ENCODE data around the gene IPCEF1. TPM values are rescaled to one million over a fixed set of nuclear protein-coding genes. Genes with fewer than 3 reads are reported as not detected.
"Not testable (repeated sequence)": the region's sequence is repeated elsewhere in the genome, so short reads cannot be mapped to it uniquely, and the experiment has no call there.

Gene IPCEF1
- polyA plus RNA-seq, 2 donors = 0.35 to 0.65 TPM

DNA sequence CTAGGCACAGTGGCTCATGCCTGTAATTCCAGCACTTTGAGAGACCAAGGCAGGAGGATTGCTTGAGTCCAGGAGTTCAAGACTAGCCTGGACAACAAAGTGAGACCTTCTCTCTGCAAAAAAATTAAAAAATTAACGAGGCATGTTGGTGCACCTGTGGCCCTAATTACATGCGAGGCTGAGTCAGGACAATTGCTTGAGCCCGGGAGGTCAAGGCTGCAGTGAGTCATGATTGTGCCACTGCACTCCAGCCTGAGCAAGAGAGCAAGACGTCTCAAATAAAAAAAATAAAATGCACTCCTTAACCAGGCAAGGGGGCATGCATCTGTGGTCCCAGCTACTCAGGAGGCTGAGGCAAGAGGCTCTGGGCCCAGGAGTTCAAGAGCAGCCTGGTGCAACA lies 53.0 kb downstream of the IPCEF1 start:
- H3K27me3 ChIP-seq (ENCODE audit: control insufficient read depth in 1 of 2, insufficient read depth in 2 of 2, low read length in 2 of 2); H3K36me3 ChIP-seq (ENCODE audit: control insufficient read depth in 2 of 2, insufficient read depth in 2 of 2, low read length in 1 of 2); H3K4me3 ChIP-seq (ENCODE audit: low read depth in 1 of 2, low read length in 2 of 2); H3K9me3 ChIP-seq (ENCODE audit: control insufficient read depth in 2 of 2, insufficient read depth in 1 of 2, low read depth in 1 of 2, low read length in 1 of 2); H3K27ac ChIP-seq (ENCODE audit: low read depth in 2 of 2, low read length in 1 of 2); H3K4me1 ChIP-seq (ENCODE audit: control insufficient read depth in 2 of 2, insufficient read depth in 2 of 2, low read length in 1 of 2): not testable (repeated sequence)
- 55 to 63% methylated on average over 4 of the region's 4 CpGs for WGBS, 2 donors

DNA sequence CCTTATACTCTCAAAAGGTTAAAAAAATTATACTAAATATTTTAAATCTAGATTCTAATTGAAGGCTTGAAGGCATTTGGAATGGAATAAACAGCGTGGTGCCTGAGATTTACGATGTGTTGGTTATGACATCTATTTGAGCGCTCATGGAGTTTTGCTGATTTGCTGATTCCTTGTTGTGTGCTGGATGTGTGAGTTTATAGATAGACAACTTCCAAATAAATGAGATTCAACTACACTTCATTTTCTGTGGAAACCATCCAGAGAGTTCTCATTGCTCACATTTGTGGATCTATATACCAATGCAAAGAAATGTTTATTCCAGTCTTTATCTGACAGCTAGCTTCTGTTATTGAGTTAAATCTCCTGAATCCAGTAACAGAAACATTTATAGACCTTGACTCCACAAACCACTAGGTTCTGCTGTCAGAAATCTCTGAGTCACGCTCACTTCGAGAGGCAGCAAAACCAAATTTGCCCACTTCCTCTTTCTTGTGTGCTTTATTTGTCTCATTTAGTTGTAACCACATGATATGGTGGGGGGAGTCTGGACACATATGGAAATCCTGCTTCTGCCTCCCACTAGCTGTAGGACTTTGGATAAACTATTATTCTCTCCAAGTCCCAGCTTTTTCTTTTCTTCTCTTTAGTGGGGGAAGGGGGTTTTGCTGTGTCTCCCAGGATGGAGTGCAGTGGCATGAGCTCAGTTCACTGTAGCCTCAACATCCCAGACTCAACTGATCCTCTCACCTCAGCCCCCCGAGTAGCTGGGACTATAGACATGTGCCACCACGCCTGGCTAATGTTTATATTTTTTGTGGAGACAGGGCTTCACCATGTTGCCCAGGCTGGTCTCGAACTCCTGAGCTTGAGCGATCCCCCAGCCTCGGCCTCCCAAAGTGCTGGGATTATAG lies 54.5 kb downstream of the IPCEF1 start:
- Histone ChIP-seq H3K4me1 (ENCODE audit: control insufficient read depth in 2 of 2, insufficient read depth in 2 of 2, low read length in 1 of 2) (no peaks in the 10 kb centered on the region), H3K36me3 (ENCODE audit: control insufficient read depth in 2 of 2, insufficient read depth in 2 of 2, low read length in 1 of 2) (no peaks in the 10 kb centered on the region), H3K9me3 (ENCODE audit: control insufficient read depth in 2 of 2, insufficient read depth in 1 of 2, low read depth in 1 of 2, low read length in 1 of 2) (no peaks in the 10 kb centered on the region), H3K4me3 (ENCODE audit: low read depth in 1 of 2, low read length in 2 of 2) (no peak overlapping the region), H3K27me3 (ENCODE audit: control insufficient read depth in 1 of 2, insufficient read depth in 2 of 2, low read length in 2 of 2) (no peaks in the 10 kb centered on the region), H3K27ac (ENCODE audit: low read depth in 2 of 2, low read length in 1 of 2) (no peak overlapping the region)
- 80 to 84% methylated on average over 10 of the region's 10 CpGs for WGBS, 2 donors

DNA sequence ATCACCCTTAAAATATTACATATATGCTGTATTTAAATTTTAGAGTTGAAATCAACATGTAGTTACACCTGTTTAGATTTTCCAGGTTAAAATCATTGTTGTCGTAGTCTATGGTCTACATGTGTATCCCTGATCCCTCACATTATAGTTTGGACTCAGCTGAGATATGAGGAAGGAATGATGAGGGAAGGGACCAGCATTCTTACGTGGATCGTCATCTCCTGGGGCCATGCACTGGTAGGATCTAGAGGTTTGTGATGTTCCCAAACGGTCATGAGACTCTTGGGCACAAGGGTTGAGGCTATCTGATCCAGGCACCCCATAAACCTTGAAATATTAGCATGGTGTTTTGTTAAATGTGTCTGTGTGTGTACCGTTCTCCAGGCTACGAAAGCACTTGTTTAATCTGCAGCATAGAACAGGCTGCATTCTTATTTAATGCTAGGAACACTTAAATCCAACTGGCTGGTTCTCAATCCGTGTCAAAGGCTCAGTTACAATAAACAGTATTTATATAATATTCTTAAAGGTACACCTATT lies 55.4 kb downstream of the IPCEF1 start:
- WGBS, 2 donors = 73 to 80% methylated on average over 7 of the region's 7 CpGs
- no peak overlapping the region for H3K27ac ChIP-seq (ENCODE audit: low read depth in 2 of 2, low read length in 1 of 2)
- H3K36me3 ChIP-seq (ENCODE audit: control insufficient read depth in 2 of 2, insufficient read depth in 2 of 2, low read length in 1 of 2) = no peaks in the 10 kb centered on the region
- no peaks in the 10 kb centered on the region for H3K4me1 ChIP-seq (ENCODE audit: control insufficient read depth in 2 of 2, insufficient read depth in 2 of 2, low read length in 1 of 2)
- H3K4me3 ChIP-seq (ENCODE audit: low read depth in 1 of 2, low read length in 2 of 2) = no peak overlapping the region
- H3K9me3 ChIP-seq (ENCODE audit: control insufficient read depth in 2 of 2, insufficient read depth in 1 of 2, low read depth in 1 of 2, low read length in 1 of 2) = no peaks in the 10 kb centered on the region
- H3K27me3 ChIP-seq (ENCODE audit: control insufficient read depth in 1 of 2, insufficient read depth in 2 of 2, low read length in 2 of 2) = no peaks in the 10 kb centered on the region

DNA sequence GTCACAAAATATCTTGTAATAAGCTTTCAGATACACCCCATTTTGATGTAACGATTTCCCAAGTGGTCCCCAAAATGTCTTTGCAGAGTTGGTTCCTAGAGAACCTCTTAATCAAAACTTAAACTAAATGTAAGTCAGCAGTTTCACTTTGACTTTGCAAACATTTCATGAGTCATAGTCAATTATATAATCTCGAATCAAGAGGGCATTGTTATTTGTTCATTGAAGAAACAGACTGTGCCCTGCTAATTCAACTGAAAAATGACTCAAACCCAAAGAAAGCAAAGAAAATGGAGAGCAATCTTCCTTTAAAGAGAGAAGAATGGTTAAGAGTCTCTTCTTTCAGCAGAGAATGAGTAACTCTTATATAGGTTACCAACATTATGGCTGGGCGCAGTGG lies 58.3 kb downstream of the IPCEF1 start:
- H3K36me3 ChIP-seq (ENCODE audit: control insufficient read depth in 2 of 2, insufficient read depth in 2 of 2, low read length in 1 of 2) = no peaks in the 10 kb centered on the region

DNA sequence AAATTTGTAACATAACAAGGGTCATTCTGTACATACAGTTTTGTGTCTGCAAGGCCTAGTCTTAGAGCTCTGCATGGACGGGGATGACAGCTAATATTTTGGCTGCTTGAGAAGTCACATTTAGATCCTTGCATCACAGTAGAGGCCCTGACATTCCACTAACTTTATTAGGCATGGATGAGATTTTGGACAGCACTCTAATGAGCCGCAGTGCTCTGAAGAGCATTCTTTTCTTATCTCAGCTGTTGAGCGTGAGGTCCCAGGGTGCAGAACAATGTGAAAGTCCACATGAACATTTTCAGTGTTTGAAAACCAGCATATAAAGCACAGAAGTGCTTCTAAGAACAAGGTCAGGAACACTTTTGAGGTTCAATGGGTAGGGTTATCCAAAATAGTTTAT lies 58.9 kb downstream of the IPCEF1 start:
- no peaks in the 10 kb centered on the region for H3K36me3 ChIP-seq (ENCODE audit: control insufficient read depth in 2 of 2, insufficient read depth in 2 of 2, low read length in 1 of 2)
- H3K27ac ChIP-seq (ENCODE audit: low read depth in 2 of 2, low read length in 1 of 2) = no peak overlapping the region
- no peaks in the 10 kb centered on the region for H3K9me3 ChIP-seq (ENCODE audit: control insufficient read depth in 2 of 2, insufficient read depth in 1 of 2, low read depth in 1 of 2, low read length in 1 of 2)
- H3K4me3 ChIP-seq (ENCODE audit: low read depth in 1 of 2, low read length in 2 of 2) = no peak overlapping the region
- 64 to 66% methylated on average over 3 of the region's 3 CpGs for WGBS, 2 donors
- H3K4me1 ChIP-seq (ENCODE audit: control insufficient read depth in 2 of 2, insufficient read depth in 2 of 2, low read length in 1 of 2) = peaks cover 0 to 7% of the 10 kb centered on the region in 2 donors
- no peaks in the 10 kb centered on the region for H3K27me3 ChIP-seq (ENCODE audit: control insufficient read depth in 1 of 2, insufficient read depth in 2 of 2, low read length in 2 of 2)

More for the DNA sequence above, 58.3 kb downstream of the IPCEF1 start:
- H3K27me3 ChIP-seq (ENCODE audit: control insufficient read depth in 1 of 2, insufficient read depth in 2 of 2, low read length in 2 of 2) = no peaks in the 10 kb centered on the region
- peaks cover 0 to 7% of the 10 kb centered on the region in 2 donors for H3K4me1 ChIP-seq (ENCODE audit: control insufficient read depth in 2 of 2, insufficient read depth in 2 of 2, low read length in 1 of 2)
- H3K27ac ChIP-seq (ENCODE audit: low read depth in 2 of 2, low read length in 1 of 2) = peak overlapping the region in 1 of 2 donors; percentile 54
- no peak overlapping the region for H3K4me3 ChIP-seq (ENCODE audit: low read depth in 1 of 2, low read length in 2 of 2)
- WGBS, 2 donors = 35 to 49% methylated on average over 3 of the region's 3 CpGs
- H3K9me3 ChIP-seq (ENCODE audit: control insufficient read depth in 2 of 2, insufficient read depth in 1 of 2, low read depth in 1 of 2, low read length in 1 of 2) = no peaks in the 10 kb centered on the region

DNA sequence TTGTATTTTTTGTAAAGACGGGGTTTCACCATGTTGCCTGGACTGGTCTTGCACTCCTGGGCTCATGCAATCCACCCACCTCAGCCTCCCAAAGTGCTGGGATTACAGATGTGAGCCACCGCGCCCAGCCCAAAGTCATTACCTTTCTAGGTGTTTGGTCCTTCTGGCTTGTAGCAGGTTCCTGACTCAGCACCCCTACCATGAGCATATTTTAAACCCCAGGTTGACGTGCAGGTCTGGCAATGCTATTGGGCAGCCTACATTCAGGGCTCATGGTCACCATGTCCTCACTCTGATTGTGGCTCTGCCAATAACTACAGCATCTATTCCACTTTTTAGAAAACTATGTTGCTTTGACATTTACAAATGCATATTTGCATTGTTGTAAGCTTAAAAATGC lies 59.4 kb downstream of the IPCEF1 start:
- 78 to 81% methylated on average over 4 of the region's 4 CpGs for WGBS, 2 donors
- Histone ChIP-seq H3K9me3 (ENCODE audit: control insufficient read depth in 2 of 2, insufficient read depth in 1 of 2, low read depth in 1 of 2, low read length in 1 of 2) (no peaks in the 10 kb centered on the region), H3K36me3 (ENCODE audit: control insufficient read depth in 2 of 2, insufficient read depth in 2 of 2, low read length in 1 of 2) (no peaks in the 10 kb centered on the region), H3K27me3 (ENCODE audit: control insufficient read depth in 1 of 2, insufficient read depth in 2 of 2, low read length in 2 of 2) (no peaks in the 10 kb centered on the region), H3K4me1 (ENCODE audit: control insufficient read depth in 2 of 2, insufficient read depth in 2 of 2, low read length in 1 of 2) (peaks cover 0 to 7% of the 10 kb centered on the region in 2 donors), H3K4me3 (ENCODE audit: low read depth in 1 of 2, low read length in 2 of 2) (no peak overlapping the region), H3K27ac (ENCODE audit: low read depth in 2 of 2, low read length in 1 of 2) (no peak overlapping the region)

DNA sequence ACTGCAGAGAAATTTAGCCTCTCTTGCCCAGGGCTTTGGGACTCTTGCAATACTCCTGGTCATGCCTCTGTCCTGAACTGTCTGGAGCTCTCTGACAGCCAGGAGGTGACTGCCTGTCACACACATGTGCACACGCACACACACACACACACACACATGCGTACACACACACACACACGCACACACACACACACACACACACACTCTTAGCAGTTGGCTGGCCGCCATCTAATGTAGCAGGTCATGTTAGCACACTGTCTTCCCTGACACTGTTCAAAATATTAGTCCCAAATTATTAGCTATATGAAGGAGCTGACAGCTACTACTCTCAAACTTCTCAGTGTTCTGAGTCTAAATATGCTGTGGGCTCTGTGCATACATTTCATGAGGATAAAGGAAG lies 60.9 kb downstream of the IPCEF1 start:
- Histone ChIP-seq H3K9me3 (ENCODE audit: control insufficient read depth in 2 of 2, insufficient read depth in 1 of 2, low read depth in 1 of 2, low read length in 1 of 2) (no peaks in the 10 kb centered on the region), H3K27me3 (ENCODE audit: control insufficient read depth in 1 of 2, insufficient read depth in 2 of 2, low read length in 2 of 2) (no peaks in the 10 kb centered on the region), H3K36me3 (ENCODE audit: control insufficient read depth in 2 of 2, insufficient read depth in 2 of 2, low read length in 1 of 2) (no peaks in the 10 kb centered on the region), H3K4me3 (ENCODE audit: low read depth in 1 of 2, low read length in 2 of 2) (no peak overlapping the region), H3K27ac (ENCODE audit: low read depth in 2 of 2, low read length in 1 of 2) (no peak overlapping the region), H3K4me1 (ENCODE audit: control insufficient read depth in 2 of 2, insufficient read depth in 2 of 2, low read length in 1 of 2) (peaks cover 0 to 7% of the 10 kb centered on the region in 2 donors)
- WGBS, 2 donors = 60 to 64% methylated on average over 4 of the region's 4 CpGs

DNA sequence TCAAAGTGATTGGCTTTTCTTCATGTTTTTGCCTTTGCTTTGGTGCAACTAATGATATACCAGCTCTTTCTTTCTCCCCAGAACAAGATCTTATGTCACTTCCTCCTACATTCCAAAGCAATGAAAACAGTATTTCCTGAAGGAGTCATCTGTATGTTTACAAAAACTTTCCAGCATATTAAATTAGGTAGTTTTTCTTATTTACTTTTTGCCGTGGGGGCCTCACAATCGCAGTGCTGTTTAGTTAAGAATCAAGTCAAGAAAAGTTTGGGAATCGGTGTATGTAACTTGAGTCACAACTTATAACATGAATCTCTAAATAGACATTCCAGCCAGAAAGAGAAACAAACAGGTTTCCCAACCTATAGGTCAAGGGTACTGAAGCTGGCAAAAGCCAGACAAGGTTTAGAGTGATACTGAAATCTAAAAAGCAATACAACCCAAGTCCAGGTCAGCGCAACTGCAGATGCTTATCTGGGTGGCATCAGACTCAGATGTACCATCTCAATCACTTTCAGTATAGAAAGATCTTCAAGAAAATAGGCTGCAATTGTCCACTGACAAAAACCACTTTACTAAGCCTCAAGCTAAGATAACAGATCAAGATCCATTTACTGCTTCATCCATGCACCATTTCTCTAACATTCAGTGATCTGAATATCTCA lies 63.6 kb downstream of the IPCEF1 start:
- Histone ChIP-seq H3K4me1 (ENCODE audit: control insufficient read depth in 2 of 2, insufficient read depth in 2 of 2, low read length in 1 of 2) (peaks cover 0 to 7% of the 10 kb centered on the region in 2 donors), H3K27ac (ENCODE audit: low read depth in 2 of 2, low read length in 1 of 2) (peak overlapping the region in 1 of 2 donors; percentile 41), H3K36me3 (ENCODE audit: control insufficient read depth in 2 of 2, insufficient read depth in 2 of 2, low read length in 1 of 2) (no peaks in the 10 kb centered on the region), H3K9me3 (ENCODE audit: control insufficient read depth in 2 of 2, insufficient read depth in 1 of 2, low read depth in 1 of 2, low read length in 1 of 2) (no peaks in the 10 kb centered on the region), H3K27me3 (ENCODE audit: control insufficient read depth in 1 of 2, insufficient read depth in 2 of 2, low read length in 2 of 2) (no peaks in the 10 kb centered on the region), H3K4me3 (ENCODE audit: low read depth in 1 of 2, low read length in 2 of 2) (no peak overlapping the region)
- 54% methylated on average over 4 of the region's 4 CpGs for WGBS, 2 donors

DNA sequence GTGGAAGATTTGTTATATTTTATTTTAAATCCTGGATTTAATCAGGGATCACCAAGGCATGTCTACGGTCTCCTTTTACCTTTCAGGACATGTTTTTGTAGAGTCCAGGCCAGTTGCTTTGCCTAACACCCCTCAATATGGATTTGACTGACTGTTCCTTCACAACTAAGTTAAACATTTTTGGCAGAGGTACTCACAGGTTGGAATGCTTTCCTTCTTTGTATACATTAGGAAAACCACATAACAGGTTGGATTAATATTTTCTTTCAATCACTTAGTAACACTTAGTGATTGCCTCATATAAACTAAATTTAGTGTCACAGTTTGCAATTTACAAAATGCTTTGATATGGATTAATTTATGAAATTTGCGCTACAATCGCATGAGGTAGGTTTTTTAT lies 64.5 kb downstream of the IPCEF1 start:
- Histone ChIP-seq H3K27me3 (ENCODE audit: control insufficient read depth in 1 of 2, insufficient read depth in 2 of 2, low read length in 2 of 2) (no peaks in the 10 kb centered on the region), H3K4me3 (ENCODE audit: low read depth in 1 of 2, low read length in 2 of 2) (no peak overlapping the region), H3K36me3 (ENCODE audit: control insufficient read depth in 2 of 2, insufficient read depth in 2 of 2, low read length in 1 of 2) (no peaks in the 10 kb centered on the region), H3K4me1 (ENCODE audit: control insufficient read depth in 2 of 2, insufficient read depth in 2 of 2, low read length in 1 of 2) (peaks cover 0 to 7% of the 10 kb centered on the region in 2 donors), H3K27ac (ENCODE audit: low read depth in 2 of 2, low read length in 1 of 2) (no peak overlapping the region), H3K9me3 (ENCODE audit: control insufficient read depth in 2 of 2, insufficient read depth in 1 of 2, low read depth in 1 of 2, low read length in 1 of 2) (no peaks in the 10 kb centered on the region)
- WGBS, 2 donors = 58% methylated on average over 3 of the region's 3 CpGs

Measured in esophagus (tissue), 2 donors.